OCI-M2 (cell line): ENCODE data around the gene CDCA7L.
"Not testable (repeated sequence)": the region's sequence is repeated elsewhere in the genome, so short reads cannot be mapped to it uniquely, and the experiment has no call there.

Experiments
- DNase-seq: peaks from one replicate; lab custom pipeline; 2025; ENCODE audit not compliant: unreplicated experiment; lab: John Stamatoyannopoulos, UW

The CDCA7L gene

GRCh38 chr7:21944616-21945453 is 864 bp downstream of the CDCA7L start:
- no peak for DNase-seq

- DNase-seq, result no peak
Measured at GRCh38 chr7:21943436-21943835, 2.3 kb downstream of the CDCA7L start.

GRCh38 chr7:21942955-21943354 is 2.7 kb downstream of the CDCA7L start:
- DNase-seq, result no peak

GRCh38 chr7:21941611-21942141 is 4.0 kb downstream of the CDCA7L start:
- no peak for DNase-seq

GRCh38 chr7:21939858-21940372 is 5.8 kb downstream of the CDCA7L start:
- DNase-seq, result no peak

GRCh38 chr7:21939136-21939857 is 6.4 kb downstream of the CDCA7L start:
- DNase-seq, result no peak

GRCh38 chr7:21938463-21938862 is 7.2 kb downstream of the CDCA7L start:
- DNase-seq, result no peak

- no peak for DNase-seq
Measured at GRCh38 chr7:21934808-21935207, 10.9 kb downstream of the CDCA7L start.

- DNase-seq, result not testable (repeated sequence)
Measured at GRCh38 chr7:21933293-21933692, 12.4 kb downstream of the CDCA7L start.

GRCh38 chr7:21927693-21928092 is 18.0 kb downstream of the CDCA7L start:
- DNase-seq, result no peak

- no peak for DNase-seq
Measured at GRCh38 chr7:21926448-21926847, 19.3 kb downstream of the CDCA7L start.

GRCh38 chr7:21923658-21924057 is 22.0 kb downstream of the CDCA7L start:
- no peak for DNase-seq

GRCh38 chr7:21922605-21923004 is 23.1 kb downstream of the CDCA7L start:
- no peak for DNase-seq

- DNase-seq, result no peak
Measured at GRCh38 chr7:21920936-21921335, 24.8 kb downstream of the CDCA7L start.

- DNase-seq, result no peak
Measured at GRCh38 chr7:21918216-21918615, 27.5 kb downstream of the CDCA7L start.

GRCh38 chr7:21916629-21917028 is 29.1 kb downstream of the CDCA7L start:
- DNase-seq, result no peak

GRCh38 chr7:21916176-21916575 is 29.5 kb downstream of the CDCA7L start:
- DNase-seq, result no peak

GRCh38 chr7:21915140-21915539 is 30.6 kb downstream of the CDCA7L start:
- no peak for DNase-seq

- no peak for DNase-seq
Measured at GRCh38 chr7:21914671-21915070, 31.0 kb downstream of the CDCA7L start.

GRCh38 chr7:21912931-21913780 is 32.5 kb downstream of the CDCA7L start:
- DNase-seq, result no peak

- DNase-seq, result no peak
Measured at GRCh38 chr7:21912305-21912704, 33.4 kb downstream of the CDCA7L start.
